Sciatic nerve (tissue), 2 donors: ENCODE data around the gene PPM1L. TPM values are rescaled to one million over a fixed set of nuclear protein-coding genes. Genes with fewer than 3 reads are reported as not detected.

ENCODE experiments used
- ATAC-seq: fragments of 200-7000 bp; cut with Tn5 transposase; one replicate; pipeline ENCODE4 v1.9.1; 2020; ENCODE audit warnings: mild to moderate bottlenecking, moderate library complexity
- DNase-seq: peaks from one replicate; pipeline ENCODE4 v3.0.0-alpha.2; 2020; ENCODE audit warnings: low spot score
- intact Hi-C: fragments of 100-400 bp; cut with DNase I; formaldehyde crosslinking; loops from one replicate; pipeline ENCODE4 v1.14.2; 2022
- total RNA-seq: library from RNA; stranded (reverse); fragmentation: NEBNext Ultra II Directional; extraction: Animal tissue kit (Norgen Biotek cat#: 25700); gene quantifications from one replicate; pipeline ENCODE4 v1.2.1, GENCODE V29; 2021
- donor health status: DM: no; HTN: no; CAD: no.
- donor health status: DM: no; HTN: no; CAD: no.

Gene PPM1L
- total RNA-seq, 1 donor from 2014 or later, result 10.0 TPM

- intact Hi-C loops, result no loop called here
- DNase-seq (no peak), ATAC-seq (no peak)
Observed at GRCh38 chr3:160829486-160830009, 73.5 kb downstream of the PPM1L start.

- intact Hi-C loops, result no loop called here
- DNase-seq (no peak), ATAC-seq (no peak)
Observed at GRCh38 chr3:160830796-160831195, 74.8 kb downstream of the PPM1L start.

- DNase-seq, result no peak
- intact Hi-C loops, result no loop called here
- no peak for ATAC-seq
Observed at GRCh38 chr3:160831401-160831800, 75.4 kb downstream of the PPM1L start.

GRCh38 chr3:160837394-160837980 is 81.5 kb downstream of the PPM1L start:
- ATAC-seq (no peak), DNase-seq (no peak)
- intact Hi-C loops, result no loop called here

- intact Hi-C loops, result no loop called here
Observed at GRCh38 chr3:160840590-160840989, 84.6 kb downstream of the PPM1L start.

GRCh38 chr3:160841455-160841854 is 85.4 kb downstream of the PPM1L start:
- no peak for DNase-seq
- ATAC-seq, result no peak
- intact Hi-C loops, result no loop called here

More at GRCh38 chr3:160840590-160840989, 84.6 kb downstream of the PPM1L start:
- no peak for ATAC-seq
- DNase-seq, result no peak

GRCh38 chr3:160842021-160843005 is 86.3 kb downstream of the PPM1L start:
- no peak for DNase-seq
- intact Hi-C loops, result no loop called here
- ATAC-seq, result no peak

GRCh38 chr3:160851629-160852210 is 95.7 kb downstream of the PPM1L start:
- DNase-seq, result no peak
- ATAC-seq, result no peak
- intact Hi-C loops, result no loop called here

- DNase-seq, result no peak
- intact Hi-C loops, result no loop called here
- ATAC-seq, result no peak
Observed at GRCh38 chr3:160852856-160853255, 96.8 kb downstream of the PPM1L start.

GRCh38 chr3:160856450-160856849 is 100.4 kb downstream of the PPM1L start:
- DNase-seq (no peak), ATAC-seq (no peak)
- intact Hi-C loops, result no loop called here

- ATAC-seq (no peak), DNase-seq (no peak)
- intact Hi-C loops, result no loop called here
Observed at GRCh38 chr3:160857476-160858119, 101.6 kb downstream of the PPM1L start.

GRCh38 chr3:160860346-160860745 is 104.3 kb downstream of the PPM1L start:
- intact Hi-C loops, result no loop called here
- DNase-seq, result no peak
- no peak for ATAC-seq

- intact Hi-C loops, result no loop called here
- peak; percentile 71 for ATAC-seq
- DNase-seq, result no peak
Observed at GRCh38 chr3:160869825-160870224, 113.8 kb downstream of the PPM1L start.

GRCh38 chr3:160870327-160870726 is 114.3 kb downstream of the PPM1L start:
- DNase-seq, result no peak
- intact Hi-C loops, result no loop called here
- ATAC-seq, result no peak

GRCh38 chr3:160874736-160875135 is 118.7 kb downstream of the PPM1L start:
- ATAC-seq, result no peak
- intact Hi-C loops, result no loop called here

GRCh38 chr3:160876643-160877042 is 120.6 kb downstream of the PPM1L start:
- no peak for DNase-seq
- ATAC-seq, result no peak
- intact Hi-C loops, result no loop called here

More at GRCh38 chr3:160874736-160875135, 118.7 kb downstream of the PPM1L start:
- no peak for DNase-seq

- intact Hi-C loops, result no loop called here
- ATAC-seq (no peak), DNase-seq (no peak)
Observed at GRCh38 chr3:160879859-160880258, 123.8 kb downstream of the PPM1L start.

- DNase-seq (no peak), ATAC-seq (no peak)
- intact Hi-C loops, result no loop called here
Observed at GRCh38 chr3:160883373-160883772, 127.3 kb downstream of the PPM1L start.

GRCh38 chr3:160885791-160886286 is 129.8 kb downstream of the PPM1L start:
- DNase-seq (peak; percentile 72), ATAC-seq (peak; percentile 94)
- intact Hi-C loops, result no loop called here
